Measurements from ENCODE around the gene KCNK1. TPM values are rescaled to one million over a fixed set of nuclear protein-coding genes. Genes with fewer than 3 reads are reported as not detected.

KCNK1 gene
- total RNA-seq, 1 donor from 2014 or later: 25.2 TPM

DNA sequence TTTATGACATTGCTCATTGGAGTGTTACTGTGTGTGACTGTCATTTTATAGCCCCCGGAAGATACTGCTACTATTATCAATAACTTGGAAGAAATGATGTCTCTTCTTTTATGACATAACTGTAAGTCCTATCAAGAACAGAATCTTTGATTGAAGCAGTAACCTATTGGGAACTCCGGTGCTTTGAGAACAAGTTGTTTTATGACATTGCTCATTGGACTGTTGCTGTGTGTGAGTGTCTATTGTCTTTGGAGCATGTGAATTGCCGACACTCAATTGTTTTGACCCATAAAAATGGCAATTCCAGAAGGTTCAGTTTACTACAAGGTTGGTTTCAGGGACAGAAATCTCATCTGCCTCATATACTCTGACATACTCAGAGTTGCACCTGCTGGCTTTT lies 8.0 kb downstream of the KCNK1 start:
- Histone ChIP-seq H3K4me1 (no peaks in the 10 kb centered on the region), H3K27ac (replicated peaks) (no peak overlapping the region), H3K27me3 (ENCODE audit: low read depth) (no peaks in the 10 kb centered on the region), H3K36me3 (no peaks in the 10 kb centered on the region), H3K9me3 (replicated peaks) (no peaks in the 10 kb centered on the region), H3K4me3 (no peak overlapping the region)
- TF ChIP-seq, protein P1, sequence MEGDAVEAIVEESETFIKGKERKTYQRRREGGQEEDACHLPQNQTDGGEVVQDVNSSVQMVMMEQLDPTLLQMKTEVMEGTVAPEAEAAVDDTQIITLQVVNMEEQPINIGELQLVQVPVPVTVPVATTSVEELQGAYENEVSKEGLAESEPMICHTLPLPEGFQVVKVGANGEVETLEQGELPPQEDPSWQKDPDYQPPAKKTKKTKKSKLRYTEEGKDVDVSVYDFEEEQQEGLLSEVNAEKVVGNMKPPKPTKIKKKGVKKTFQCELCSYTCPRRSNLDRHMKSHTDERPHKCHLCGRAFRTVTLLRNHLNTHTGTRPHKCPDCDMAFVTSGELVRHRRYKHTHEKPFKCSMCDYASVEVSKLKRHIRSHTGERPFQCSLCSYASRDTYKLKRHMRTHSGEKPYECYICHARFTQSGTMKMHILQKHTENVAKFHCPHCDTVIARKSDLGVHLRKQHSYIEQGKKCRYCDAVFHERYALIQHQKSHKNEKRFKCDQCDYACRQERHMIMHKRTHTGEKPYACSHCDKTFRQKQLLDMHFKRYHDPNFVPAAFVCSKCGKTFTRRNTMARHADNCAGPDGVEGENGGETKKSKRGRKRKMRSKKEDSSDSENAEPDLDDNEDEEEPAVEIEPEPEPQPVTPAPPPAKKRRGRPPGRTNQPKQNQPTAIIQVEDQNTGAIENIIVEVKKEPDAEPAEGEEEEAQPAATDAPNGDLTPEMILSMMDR (IDR thresholded peaks at IDR 0.05; ENCODE audit: borderline replicate concordance): no peak
- intact Hi-C loops (cut with micrococcal nuclease): no loop called here
- DNase-seq: no peak

DNA sequence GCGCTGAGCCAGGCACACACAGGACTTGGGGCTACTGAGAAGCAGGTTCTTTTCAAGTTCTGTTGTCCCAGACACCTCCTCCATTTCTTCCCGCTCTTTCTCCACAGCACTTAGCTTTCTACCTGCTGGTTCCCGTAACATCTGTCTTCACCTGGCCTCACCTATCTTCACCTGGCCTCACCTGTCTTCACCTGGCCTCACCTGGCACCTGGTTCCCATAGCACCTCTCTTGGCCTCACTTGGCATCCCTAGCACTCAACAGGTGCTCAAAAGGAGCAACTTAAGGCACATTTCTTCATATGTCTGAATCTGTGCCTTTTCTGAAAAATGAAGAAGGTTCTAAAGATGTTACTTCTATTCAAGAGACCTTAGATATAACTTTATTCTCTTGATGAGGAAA lies 10.4 kb downstream of the KCNK1 start:
- H3K4me1 ChIP-seq: no peaks in the 10 kb centered on the region
- intact Hi-C loops (cut with micrococcal nuclease): no loop called here
- H3K27ac ChIP-seq (replicated peaks): no peak overlapping the region
- DNase-seq: no peak
- H3K4me3 ChIP-seq: no peak overlapping the region
- no peaks in the 10 kb centered on the region for H3K27me3 ChIP-seq (ENCODE audit: low read depth)
- H3K36me3 ChIP-seq: no peaks in the 10 kb centered on the region
- H3K9me3 ChIP-seq (replicated peaks): no peaks in the 10 kb centered on the region
- TF ChIP-seq, protein P1 (IDR thresholded peaks at IDR 0.05; ENCODE audit: borderline replicate concordance): no peak

DNA sequence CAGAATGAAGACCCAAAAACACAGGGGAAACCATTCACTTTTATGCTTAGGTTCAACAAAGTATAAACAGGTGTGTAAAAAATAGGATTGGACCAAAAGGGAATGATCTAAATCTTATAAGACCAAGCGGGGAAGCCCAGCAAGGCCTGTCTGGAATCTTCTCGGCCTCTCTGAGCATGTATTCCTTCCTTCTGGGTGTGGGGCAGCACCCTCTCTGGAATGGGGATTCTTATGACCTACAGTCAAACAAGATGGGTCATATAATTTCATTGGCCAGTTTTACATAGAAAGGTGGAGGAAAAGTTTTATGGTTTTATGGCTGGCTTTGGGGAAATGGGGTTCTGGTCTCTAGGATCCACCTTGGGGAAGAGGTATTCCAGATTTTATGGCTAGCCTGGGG lies 11.2 kb downstream of the KCNK1 start:
- no peak overlapping the region for H3K27ac ChIP-seq (replicated peaks)
- no peaks in the 10 kb centered on the region for H3K27me3 ChIP-seq (ENCODE audit: low read depth)
- TF ChIP-seq, protein P1 (IDR thresholded peaks at IDR 0.05; ENCODE audit: borderline replicate concordance): no peak
- no peak for DNase-seq
- H3K9me3 ChIP-seq (replicated peaks): no peaks in the 10 kb centered on the region
- no peak overlapping the region for H3K4me3 ChIP-seq
- H3K4me1 ChIP-seq: no peaks in the 10 kb centered on the region
- intact Hi-C loops (cut with micrococcal nuclease): no loop called here
- no peaks in the 10 kb centered on the region for H3K36me3 ChIP-seq

DNA sequence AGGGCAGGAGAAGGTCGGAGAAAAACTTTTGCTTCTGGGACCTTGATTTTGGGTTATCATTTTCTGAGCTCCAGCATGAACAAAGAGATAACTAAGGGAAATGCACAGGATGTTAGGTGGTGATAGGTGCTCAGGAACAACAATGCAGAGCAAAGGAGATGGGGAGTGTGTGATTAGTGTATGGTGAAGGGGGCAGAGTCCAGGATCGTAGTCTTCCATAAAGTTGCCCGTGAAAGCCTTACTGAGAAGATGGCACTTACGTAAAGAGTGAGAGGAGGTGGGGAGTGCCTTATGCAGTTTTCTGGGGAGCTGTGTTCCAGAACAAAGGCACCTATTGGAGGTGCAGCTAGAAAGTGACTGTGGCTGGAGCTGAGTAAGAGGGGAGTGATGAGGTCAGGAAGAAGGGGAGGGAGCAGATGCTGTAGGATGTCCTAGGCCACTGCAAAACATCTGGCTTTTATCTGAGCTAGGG lies 11.6 kb downstream of the KCNK1 start:
- no peak for DNase-seq
- Histone ChIP-seq H3K9me3 (replicated peaks) (no peaks in the 10 kb centered on the region), H3K27ac (replicated peaks) (no peak overlapping the region), H3K4me3 (no peak overlapping the region), H3K27me3 (ENCODE audit: low read depth) (no peaks in the 10 kb centered on the region), H3K4me1 (no peaks in the 10 kb centered on the region), H3K36me3 (no peaks in the 10 kb centered on the region)
- TF ChIP-seq, protein P1 (IDR thresholded peaks at IDR 0.05; ENCODE audit: borderline replicate concordance): no peak
- intact Hi-C loops (cut with micrococcal nuclease): no loop called here

DNA sequence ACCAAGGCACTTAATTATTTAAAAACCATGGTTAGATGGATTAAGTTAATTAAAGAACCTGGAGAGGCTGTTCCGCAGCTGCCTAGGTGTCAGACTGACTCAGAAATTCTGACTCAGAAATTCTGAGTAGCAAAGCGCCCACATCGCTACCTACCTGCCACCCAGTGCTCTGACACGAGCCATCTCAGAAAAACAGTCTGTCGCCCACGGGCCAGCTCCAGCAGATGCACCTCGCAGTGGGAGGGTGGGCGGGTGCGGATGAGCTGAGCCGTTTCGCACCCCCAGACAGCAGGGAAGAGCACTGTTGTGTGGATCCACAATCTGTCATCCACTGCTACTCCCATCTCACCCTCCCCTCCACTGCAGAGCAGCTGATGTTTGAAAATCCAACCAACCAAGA lies 13.5 kb downstream of the KCNK1 start:
- Histone ChIP-seq H3K4me3 (no peak overlapping the region), H3K27ac (replicated peaks) (no peak overlapping the region), H3K27me3 (ENCODE audit: low read depth) (no peaks in the 10 kb centered on the region), H3K36me3 (no peaks in the 10 kb centered on the region), H3K4me1 (no peaks in the 10 kb centered on the region), H3K9me3 (replicated peaks) (no peaks in the 10 kb centered on the region)
- intact Hi-C loops (cut with micrococcal nuclease): no loop called here
- DNase-seq: no peak
- TF ChIP-seq, protein P1 (IDR thresholded peaks at IDR 0.05; ENCODE audit: borderline replicate concordance): no peak

DNA sequence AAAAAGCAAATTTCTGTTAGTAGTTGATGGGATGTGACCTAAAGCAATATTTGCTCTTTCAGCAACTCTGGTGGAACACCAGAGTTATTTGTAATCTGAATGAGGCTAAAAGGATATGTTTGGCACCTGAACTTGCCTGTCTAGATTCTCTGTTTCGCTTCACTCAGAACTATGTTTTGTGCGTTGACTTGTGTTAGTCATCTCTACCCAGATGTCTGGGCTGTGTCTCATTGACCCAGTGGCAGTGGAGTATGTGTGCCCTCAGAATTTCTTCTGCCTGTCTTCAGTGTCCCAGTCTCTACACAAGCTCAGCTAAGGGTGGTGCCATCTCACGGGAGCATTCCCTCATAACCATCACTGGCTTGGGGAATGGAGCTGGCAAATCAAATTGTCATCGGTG lies 13.9 kb downstream of the KCNK1 start:
- H3K4me1 ChIP-seq: no peaks in the 10 kb centered on the region
- intact Hi-C loops (cut with micrococcal nuclease): no loop called here
- H3K27me3 ChIP-seq (ENCODE audit: low read depth): no peaks in the 10 kb centered on the region
- no peaks in the 10 kb centered on the region for H3K36me3 ChIP-seq
- no peaks in the 10 kb centered on the region for H3K9me3 ChIP-seq (replicated peaks)
- no peak overlapping the region for H3K27ac ChIP-seq (replicated peaks)
- H3K4me3 ChIP-seq: no peak overlapping the region
- TF ChIP-seq, protein P1 (IDR thresholded peaks at IDR 0.05; ENCODE audit: borderline replicate concordance): no peak
- DNase-seq: no peak
